Liver (tissue), 9 donors: Measurements from ENCODE around the gene FUBP1. TPM values are rescaled to one million over a fixed set of nuclear protein-coding genes. Genes with fewer than 3 reads are reported as not detected.
"Not testable (repeated sequence)": the region's sequence is repeated elsewhere in the genome, so short reads cannot be mapped to it uniquely, and the experiment has no call there.

Source experiments
- DNase-seq: peaks from one replicate; pipeline ENCODE4 v3.0.0-alpha.2; 2017; ENCODE audit warnings: low spot score
- H3K27ac ChIP-seq, 2 donors: one replicate each; pipeline ENCODE4 v1.7.0; 2013; ENCODE audit warnings: inconsistent platforms in 2 of 2, low read length in 2 of 2, control low read depth in 1 of 2, low read depth in 1 of 2, mild to moderate bottlenecking in 1 of 2
- H3K27me3 ChIP-seq, 4 donors: one replicate each; pipeline versions ENCODE4 v1.6.1 to v1.7.0; 2013; ENCODE audit warnings: low read length in 3 of 4, inconsistent platforms in 1 of 4, mild to moderate bottlenecking in 1 of 4, moderate library complexity in 1 of 4; ENCODE audit not compliant: control insufficient read depth in 4 of 4, insufficient read depth in 4 of 4
- H3K36me3 ChIP-seq, 4 donors: one replicate each; pipeline versions ENCODE4 v1.6.1 to v1.7.0; 2013; ENCODE audit warnings: low read length in 3 of 4, mild to moderate bottlenecking in 3 of 4, low read depth in 1 of 4, moderate library complexity in 1 of 4; ENCODE audit not compliant: control insufficient read depth in 4 of 4, insufficient read depth in 3 of 4
- H3K4me1 ChIP-seq, 4 donors: one replicate each; pipeline versions ENCODE4 v1.6.1 to v1.7.0; 2013; ENCODE audit warnings: low read length in 3 of 4, mild to moderate bottlenecking in 3 of 4, moderate library complexity in 1 of 4; ENCODE audit not compliant: control insufficient read depth in 4 of 4, insufficient read depth in 4 of 4
- H3K4me3 ChIP-seq, 3 donors: one replicate each; pipeline versions ENCODE4 v1.6.1 to v1.7.0; 2013; ENCODE audit warnings: low read length in 3 of 3, control low read depth in 1 of 3, low read depth in 1 of 3, mild to moderate bottlenecking in 1 of 3
- H3K9ac ChIP-seq, 2 donors: one replicate each; pipeline ENCODE4 v1.7.0; 2013; ENCODE audit warnings: low read length in 2 of 2, mild to moderate bottlenecking in 2 of 2, moderate library complexity in 2 of 2, control low read depth in 1 of 2, low read depth in 1 of 2
- H3K9me3 ChIP-seq, 4 donors: one replicate each; pipeline versions ENCODE4 v1.6.1 to v1.7.0; 2013; ENCODE audit warnings: low read length in 3 of 4; ENCODE audit not compliant: control insufficient read depth in 4 of 4
- ATF3 ChIP-seq: IDR thresholded peaks from 2 replicates; pipeline ENCODE4 v1.6.1; 2016; ENCODE audit warnings: antibody characterized with exemption
- CTCF ChIP-seq: fragments of 150-350 bp; IDR thresholded peaks from 2 replicates; pipeline ENCODE4 v1.5.1; 2017; ENCODE audit warnings: improper control_type of control experiment, low read depth, low read length; ENCODE audit not compliant: missing input control
- EGR1 ChIP-seq, 2 donors: IDR thresholded peaks; 2 replicates each; pipeline ENCODE4 v1.6.1; 2016 to 2018; ENCODE audit warnings: antibody characterized with exemption in 2 of 2, low read depth in 2 of 2
- FOXA1 ChIP-seq: IDR thresholded peaks from 2 replicates; pipeline ENCODE4 v1.6.1; 2016; ENCODE audit warnings: antibody characterized with exemption
- FOXA2 ChIP-seq: IDR thresholded peaks from 2 replicates; pipeline ENCODE4 v1.6.1; 2016; ENCODE audit warnings: antibody characterized with exemption
- GABPA ChIP-seq, 2 donors: IDR thresholded peaks in 1 of 2; conservative IDR thresholded peaks in 1 of 2; 2 replicates each; pipeline ENCODE4 v1.6.1; 2016; ENCODE audit warnings: antibody characterized with exemption in 2 of 2, mild to moderate bottlenecking in 1 of 2, moderate library complexity in 1 of 2
- HNF4A ChIP-seq, 2 donors: conservative IDR thresholded peaks; 2 replicates each; pipeline ENCODE4 v1.6.1; 2016; ENCODE audit warnings: antibody characterized with exemption in 2 of 2, mild to moderate bottlenecking in 2 of 2
- HNF4G ChIP-seq: IDR thresholded peaks from 2 replicates; pipeline ENCODE4 v1.6.1; 2016; ENCODE audit warnings: antibody characterized with exemption
- JUND ChIP-seq, 2 donors: IDR thresholded peaks; 2 replicates each; pipeline ENCODE4 v1.6.1; 2016; ENCODE audit warnings: antibody characterized with exemption in 2 of 2
- MAX ChIP-seq: IDR thresholded peaks from 2 replicates; pipeline ENCODE4 v1.6.1; 2016; ENCODE audit warnings: antibody characterized with exemption
- NR2F2 ChIP-seq: IDR thresholded peaks from 2 replicates; pipeline ENCODE4 v1.6.1; 2016; ENCODE audit warnings: antibody characterized with exemption
- RAD21 ChIP-seq, 2 donors: IDR thresholded peaks; 2 replicates each; pipeline ENCODE4 v1.6.1; 2016; ENCODE audit warnings: antibody characterized with exemption in 2 of 2, mild to moderate bottlenecking in 2 of 2
- REST ChIP-seq: IDR thresholded peaks from 2 replicates; pipeline ENCODE4 v1.6.1; 2016; ENCODE audit warnings: antibody characterized with exemption, mild to moderate bottlenecking
- RXRA ChIP-seq, 2 donors: IDR thresholded peaks; 2 replicates each; pipeline ENCODE4 v1.6.1; 2017 to 2018; ENCODE audit warnings: antibody characterized with exemption in 2 of 2, mild to moderate bottlenecking in 1 of 2
- SP1 ChIP-seq: IDR thresholded peaks from 2 replicates; pipeline ENCODE4 v1.6.1; 2018; ENCODE audit warnings: antibody characterized with exemption, mild to moderate bottlenecking
- TAF1 ChIP-seq: conservative IDR thresholded peaks from 2 replicates; pipeline ENCODE4 v1.6.1; 2016; ENCODE audit warnings: antibody characterized with exemption, mild to moderate bottlenecking
- YY1 ChIP-seq: IDR thresholded peaks from 2 replicates; pipeline ENCODE4 v1.6.1; 2016; ENCODE audit warnings: antibody characterized with exemption, mild to moderate bottlenecking
- ZBTB33 ChIP-seq: IDR thresholded peaks from 2 replicates; pipeline ENCODE4 v1.6.1; 2016; ENCODE audit warnings: antibody characterized with exemption
- WGBS: extraction: QIAGEN DNeasy Blood & Tissue Kit; methylation state at CpG from one replicate; pipeline ENCODE4 v1.1.7; 2013; 5-methylcytosine and 5-hydroxymethylcytosine counted together
- polyA plus RNA-seq, 2 donors: library from polyadenylated mRNA; stranded (reverse) in 1 of 2; unstranded in 1 of 2; fragments of 200-250 nt in 1 of 2; fragments of >200 nt in 1 of 2; fragmentation: Nextera tagmentation in 1 of 2; extraction: Ambion mirVana in 1 of 2; gene quantifications; one replicate each; pipeline versions ENCODE4 v1.2.1 to v1.2.3, GENCODE V29; 2013 to 2015
- total RNA-seq, 2 donors: library from RNA; depleted of rRNA; stranded (reverse); fragments of >200 nt; gene quantifications; one replicate each; pipeline ENCODE4 v1.2.3, GENCODE V29; 2014
- donor health status: healthy.
- donor health status: healthy.
- donor health status: healthy.
- donor health status: healthy.
- donor health status: healthy.

FUBP1 gene
- total RNA-seq (10 to 100 TPM; 77.1 to 97.4 TPM), polyA plus RNA-seq (10 to 100 TPM; 16.3 to 17.3 TPM)

GRCh38 chr1:77978969-77979876 lies at the start of gene FUBP1:
Gene FUBP1, minus strand, starts transcription at chr1:77979072. Its CDS starts 68 bp downstream, at chr1:77979004.
- no peaks in the 10 kb centered on the region for H3K27me3 ChIP-seq

GRCh38 chr1:78021134-78021533 lies 42.3 kb upstream of the FUBP1 start:
- H3K36me3 ChIP-seq, DNase-seq, H3K4me3 ChIP-seq, H3K9me3 ChIP-seq, H3K4me1 ChIP-seq, H3K27ac ChIP-seq, H3K27me3 ChIP-seq, H3K9ac ChIP-seq: not testable (repeated sequence)
- WGBS, result 97% methylated on average over 4 of the region's 4 CpGs

More at GRCh38 chr1:77978969-77979876, at the start of gene FUBP1:
- Histone ChIP-seq H3K36me3 (peaks cover 0 to 3% (median 0%) of the 10 kb centered on the region in 4 donors), H3K27ac (peak within 1 kb of the TSS; percentile 98 to 99), H3K9me3 (no peaks in the 10 kb centered on the region), H3K9ac (peak within 1 kb of the TSS; percentile 100), H3K4me3 (peak within 1 kb of the TSS; percentile 70 to 99 (median 97)), H3K4me1 (peaks cover 9 to 42% (median 18%) of the 10 kb centered on the region in 4 donors)
- TF ChIP-seq FOXA1 (no peak), SP1 (peak; percentile 56), HNF4G (no peak), FOXA2 (peak; percentile 5), RXRA (IDR thresholded peaks at IDR 0.05) (peak; percentile 49 to 59), HNF4A (conservative IDR thresholded peaks at IDR 0.05) (peak in 1 of 2 donors; percentile 19), NR2F2 (peak; percentile 10), MAX (peak; percentile 49), RAD21 (IDR thresholded peaks at IDR 0.05) (peak; percentile 56 to 70), YY1 (peak; percentile 99), EGR1 (IDR thresholded peaks at IDR 0.05; ENCODE audit: low read depth in 2 of 2) (no peak), GABPA (IDR thresholded peaks at IDR 0.05 in 1 of 2, conservative IDR thresholded peaks at IDR 0.05 in 1 of 2) (no peak), ZBTB33 (peak; percentile 100), JUND (IDR thresholded peaks at IDR 0.05) (peak in 1 of 2 donors; percentile 53), REST (peak; percentile 89), TAF1 (peak; percentile 81), ATF3 (peak; percentile 25), CTCF (peak; percentile 76)
- under 1% methylated on average over 57 of the region's 57 CpGs for WGBS
- DNase-seq, result peak; percentile 92
